Measurements from ENCODE around the gene CPA2.

DNA sequence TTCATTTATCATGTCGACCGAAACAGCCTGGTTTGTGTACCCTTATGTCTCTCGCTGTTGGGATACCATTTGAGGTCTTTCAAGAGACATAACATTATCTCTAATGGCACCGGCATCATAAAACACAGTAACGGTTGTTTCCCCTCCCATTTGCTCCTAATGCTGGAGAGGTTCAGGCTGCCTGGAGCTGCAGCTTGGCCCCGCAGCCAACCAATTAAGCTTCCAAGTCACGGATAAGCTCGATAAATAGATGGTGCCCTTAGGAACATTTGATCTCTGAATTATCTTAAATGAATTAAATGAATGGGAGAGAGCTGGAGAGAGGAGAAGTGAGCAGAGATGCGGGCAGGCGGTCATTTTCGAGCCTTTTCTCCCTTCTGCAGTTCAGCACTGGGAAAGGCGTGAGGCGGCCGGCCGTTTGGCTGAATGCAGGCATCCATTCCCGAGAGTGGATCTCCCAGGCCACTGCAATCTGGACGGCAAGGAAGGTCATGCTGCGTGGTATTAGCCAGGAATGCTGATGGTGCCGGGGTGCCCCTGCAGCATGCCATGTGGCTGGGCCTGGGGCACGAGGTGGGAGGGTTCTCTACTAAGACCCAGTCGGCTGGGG is 38.9 kb downstream of the CPA2 start:
- TF ChIP-seq, protein P1, sequence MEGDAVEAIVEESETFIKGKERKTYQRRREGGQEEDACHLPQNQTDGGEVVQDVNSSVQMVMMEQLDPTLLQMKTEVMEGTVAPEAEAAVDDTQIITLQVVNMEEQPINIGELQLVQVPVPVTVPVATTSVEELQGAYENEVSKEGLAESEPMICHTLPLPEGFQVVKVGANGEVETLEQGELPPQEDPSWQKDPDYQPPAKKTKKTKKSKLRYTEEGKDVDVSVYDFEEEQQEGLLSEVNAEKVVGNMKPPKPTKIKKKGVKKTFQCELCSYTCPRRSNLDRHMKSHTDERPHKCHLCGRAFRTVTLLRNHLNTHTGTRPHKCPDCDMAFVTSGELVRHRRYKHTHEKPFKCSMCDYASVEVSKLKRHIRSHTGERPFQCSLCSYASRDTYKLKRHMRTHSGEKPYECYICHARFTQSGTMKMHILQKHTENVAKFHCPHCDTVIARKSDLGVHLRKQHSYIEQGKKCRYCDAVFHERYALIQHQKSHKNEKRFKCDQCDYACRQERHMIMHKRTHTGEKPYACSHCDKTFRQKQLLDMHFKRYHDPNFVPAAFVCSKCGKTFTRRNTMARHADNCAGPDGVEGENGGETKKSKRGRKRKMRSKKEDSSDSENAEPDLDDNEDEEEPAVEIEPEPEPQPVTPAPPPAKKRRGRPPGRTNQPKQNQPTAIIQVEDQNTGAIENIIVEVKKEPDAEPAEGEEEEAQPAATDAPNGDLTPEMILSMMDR (IDR thresholded peaks at IDR 0.05) = no peak
- TF ChIP-seq POLR2A (IDR thresholded peaks at IDR 0.05) = no peak
- no peak for TF ChIP-seq EP300 (IDR thresholded peaks at IDR 0.05)
